DLD1 (cell line): Measurements from ENCODE around the gene GORAB.

Source experiments
- in situ Hi-C: cut with HindIII; loops from 2 replicates; pipeline ENCODE4 v1.10.0; 2017; ENCODE audit warnings: low sequenced_read_pairs

Gene GORAB

GRCh38 chr1:170590921-170591705 is 59.1 kb downstream of the GORAB start:
- in situ Hi-C loops, result no loop called here

DNA sequence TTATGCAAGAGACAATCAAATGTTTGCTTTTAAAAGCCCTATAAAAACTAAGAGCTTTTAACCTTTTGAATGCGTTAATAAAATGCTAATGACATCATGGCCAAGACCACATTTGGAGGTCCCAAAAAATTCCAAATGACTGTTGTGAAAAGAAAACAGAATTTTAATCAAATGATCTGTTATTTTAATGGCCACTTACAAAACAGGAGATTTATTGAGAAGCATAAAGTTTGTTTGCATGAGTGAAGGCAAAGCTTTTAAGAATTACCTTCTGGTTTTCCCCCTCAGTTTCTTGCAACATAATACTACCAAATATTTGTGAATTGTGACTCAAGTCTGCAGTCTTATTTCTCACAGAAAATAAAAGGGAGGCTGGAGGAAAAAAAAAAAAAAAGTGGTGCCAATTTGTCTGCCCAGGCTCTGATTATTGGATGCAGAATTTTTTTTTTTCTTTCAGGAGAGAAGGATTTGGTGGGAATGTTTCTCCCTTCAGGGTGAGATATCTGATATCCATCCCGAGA is 60.7 kb downstream of the GORAB start:
- in situ Hi-C loops, result no loop called here

GRCh38 chr1:170593173-170594011 is 61.4 kb downstream of the GORAB start:
- in situ Hi-C loops, result no loop called here

- in situ Hi-C loops, result no loop called here
These were observed 62.2 kb downstream of the GORAB start for GRCh38 chr1:170594066-170594626.

- in situ Hi-C loops, result no loop called here
These were observed 64.7 kb downstream of the GORAB start for GRCh38 chr1:170596701-170597100.

DNA sequence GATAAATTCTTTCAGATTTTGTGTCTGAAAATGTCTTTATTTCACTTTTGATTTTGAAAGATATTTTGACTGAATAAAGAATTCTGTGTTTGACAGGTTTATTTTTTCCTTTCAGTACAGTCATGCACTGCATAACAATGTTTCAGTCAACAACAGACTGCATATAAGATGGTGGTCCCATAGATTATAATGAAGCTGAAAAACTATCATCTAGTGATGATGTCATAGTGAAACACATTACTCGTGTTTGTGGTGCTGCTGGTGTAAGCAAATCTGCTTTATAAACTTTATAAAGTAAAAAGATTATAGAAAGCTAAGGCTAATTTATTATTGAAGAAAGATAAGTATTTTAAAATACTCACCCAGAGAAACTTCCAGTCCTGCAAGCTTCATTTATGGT is 66.7 kb downstream of the GORAB start:
- in situ Hi-C loops, result no loop called here

- in situ Hi-C loops, result no loop called here
These were observed 67.1 kb downstream of the GORAB start for GRCh38 chr1:170599033-170599432.

- in situ Hi-C loops, result no loop called here
These were observed 69.9 kb downstream of the GORAB start for GRCh38 chr1:170601866-170602265.
